Ectodermal cell (in vitro differentiated cells): ENCODE data around the gene BCOR.
A peak's percentile ranks its signal among the peaks of the same experiment; 100 is the strongest.

Experiments
- H3K27ac ChIP-seq: 2 replicates; pipeline ENCODE4 v1.7.0; 2013; ENCODE audit warnings: mild to moderate bottlenecking, low read depth, low read length; ENCODE audit not compliant: insufficient read depth, poor library complexity, severe bottlenecking
- H3K27me3 ChIP-seq: 2 replicates; pipeline ENCODE4 v1.7.0; 2013; ENCODE audit warnings: mild to moderate bottlenecking, low read length; ENCODE audit not compliant: insufficient read depth, control insufficient read depth, poor library complexity, severe bottlenecking
- H3K36me3 ChIP-seq: one replicate; pipeline ENCODE4 v1.7.0; 2013; ENCODE audit warnings: low read length; ENCODE audit not compliant: control insufficient read depth, insufficient read depth
- H3K4me1 ChIP-seq: one replicate; pipeline ENCODE4 v1.7.0; 2013; ENCODE audit warnings: low read length; ENCODE audit not compliant: control insufficient read depth, insufficient read depth
- H3K4me3 ChIP-seq: 2 replicates; pipeline ENCODE4 v1.7.0; 2013; ENCODE audit warnings: low read depth, low read length, control low read depth; ENCODE audit not compliant: insufficient read depth
- H3K9me3 ChIP-seq: 2 replicates; pipeline ENCODE4 v1.7.0; 2013; ENCODE audit warnings: mild to moderate bottlenecking, low read length, moderate library complexity; ENCODE audit not compliant: control insufficient read depth
- WGBS, 2 experiments: methylation state at CpG; one replicate each; pipeline ENCODE4 v1.1.7; 2013; ENCODE audit warnings: missing lambda C conversion rate in 2 of 2; 5-methylcytosine and 5-hydroxymethylcytosine counted together

BCOR gene

GRCh38 chrX:40011322-40012038 lies 86.3 kb downstream of the BCOR start:
- Histone ChIP-seq H3K27me3 (peaks cover 85% of the 10 kb centered on the region), H3K27ac (no peak overlapping the region), H3K4me3 (no peak overlapping the region), H3K4me1 (peaks cover 31% of the 10 kb centered on the region), H3K9me3 (no peaks in the 10 kb centered on the region), H3K36me3 (no peaks in the 10 kb centered on the region)
- WGBS, 2 experiments = 15 to 17% methylated on average over 24 of the region's 24 CpGs

DNA sequence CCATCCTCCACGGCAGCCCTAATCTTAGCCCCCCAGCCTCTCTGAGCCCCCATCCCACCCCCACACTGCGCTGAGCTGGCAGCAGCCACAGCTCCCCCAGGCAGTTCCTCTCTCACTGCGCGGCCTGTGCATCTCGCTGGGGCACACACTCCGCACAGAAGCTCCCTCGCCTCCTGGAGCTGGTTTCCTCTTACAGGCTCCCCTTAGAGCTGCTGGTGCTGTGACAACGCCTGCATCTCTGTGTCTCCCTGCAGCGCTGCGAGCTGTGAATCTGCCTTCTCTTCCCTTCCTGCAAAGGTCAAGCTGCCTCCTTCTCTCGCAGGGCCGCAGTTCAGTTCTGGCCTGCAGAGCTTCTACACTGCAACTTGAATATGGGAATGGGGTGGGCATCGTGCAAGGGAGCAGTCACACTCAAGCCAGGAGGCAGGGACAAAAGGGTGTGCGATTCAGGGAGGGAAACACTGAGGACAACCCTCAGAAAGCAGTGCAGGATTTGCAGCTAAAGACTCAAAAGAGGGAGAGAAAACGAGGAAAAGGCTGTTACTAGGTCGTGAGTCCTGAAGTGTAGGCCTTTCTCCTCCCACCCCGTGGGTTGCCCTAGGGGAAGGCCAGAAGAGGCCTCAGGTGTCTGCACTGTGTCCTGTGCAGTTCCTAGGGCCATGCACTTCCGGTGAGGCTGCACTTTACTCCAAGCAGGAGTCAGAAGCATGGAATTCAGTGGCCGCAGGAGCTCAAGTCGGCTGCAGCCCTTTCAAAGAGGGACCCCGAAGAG lies 87.0 kb downstream of the BCOR start:
- Histone ChIP-seq H3K4me3 (no peak overlapping the region), H3K9me3 (no peaks in the 10 kb centered on the region), H3K27ac (no peak overlapping the region), H3K27me3 (peaks cover 92% of the 10 kb centered on the region), H3K36me3 (no peaks in the 10 kb centered on the region), H3K4me1 (peaks cover 31% of the 10 kb centered on the region)
- 4 to 6% methylated on average over 20 to 21 of the region's 21 CpGs for WGBS, 2 experiments

DNA sequence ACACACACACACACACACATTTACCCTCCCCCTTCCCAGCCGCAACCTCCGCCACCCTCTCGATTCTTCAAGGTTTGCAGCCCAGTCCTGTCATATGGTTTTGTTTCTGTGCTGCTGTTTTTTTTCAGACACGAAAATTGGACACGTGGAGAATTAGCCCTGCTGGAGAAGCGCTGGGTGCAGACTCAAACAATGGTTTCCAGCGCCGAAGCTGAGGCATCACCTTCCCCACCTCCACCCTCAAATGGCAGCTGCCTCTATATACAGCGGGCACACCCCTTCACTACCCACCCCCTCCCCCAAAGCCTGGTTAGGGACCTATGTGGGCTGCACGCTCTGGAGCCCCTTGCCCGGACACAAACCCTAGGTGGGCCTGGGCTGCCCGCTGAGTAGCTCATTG lies 87.9 kb downstream of the BCOR start:
- Histone ChIP-seq H3K36me3 (no peaks in the 10 kb centered on the region), H3K27ac (no peak overlapping the region), H3K4me3 (peak overlapping the region; percentile 34), H3K4me1 (peaks cover 31% of the 10 kb centered on the region), H3K27me3 (peaks cover 94% of the 10 kb centered on the region), H3K9me3 (no peaks in the 10 kb centered on the region)
- 2 to 5% methylated on average over 12 of the region's 12 CpGs for WGBS, 2 experiments

DNA sequence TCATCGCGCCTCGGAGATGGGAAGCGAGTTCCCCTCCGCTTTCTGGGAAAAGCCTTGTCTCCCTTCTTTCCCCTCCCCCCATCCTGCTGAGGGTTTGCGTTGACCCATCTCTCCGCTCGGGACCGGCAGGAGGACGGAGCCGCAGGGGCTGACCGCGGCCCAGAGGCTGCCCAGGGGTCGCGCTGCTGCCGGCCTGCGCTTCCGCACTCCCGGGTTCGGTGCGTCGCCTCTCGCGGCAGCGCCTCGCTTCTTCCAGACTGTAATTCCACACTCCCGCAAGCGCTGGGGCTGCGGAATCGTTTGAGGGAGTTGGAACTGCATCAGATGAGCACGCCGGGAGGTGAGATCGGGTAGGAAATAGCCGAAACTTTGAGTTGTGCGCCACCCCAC lies 88.3 kb downstream of the BCOR start:
- WGBS, 2 experiments = 0% methylated on average over 33 to 35 of the region's 35 CpGs
- peaks cover 98% of the 10 kb centered on the region for H3K27me3 ChIP-seq

DNA sequence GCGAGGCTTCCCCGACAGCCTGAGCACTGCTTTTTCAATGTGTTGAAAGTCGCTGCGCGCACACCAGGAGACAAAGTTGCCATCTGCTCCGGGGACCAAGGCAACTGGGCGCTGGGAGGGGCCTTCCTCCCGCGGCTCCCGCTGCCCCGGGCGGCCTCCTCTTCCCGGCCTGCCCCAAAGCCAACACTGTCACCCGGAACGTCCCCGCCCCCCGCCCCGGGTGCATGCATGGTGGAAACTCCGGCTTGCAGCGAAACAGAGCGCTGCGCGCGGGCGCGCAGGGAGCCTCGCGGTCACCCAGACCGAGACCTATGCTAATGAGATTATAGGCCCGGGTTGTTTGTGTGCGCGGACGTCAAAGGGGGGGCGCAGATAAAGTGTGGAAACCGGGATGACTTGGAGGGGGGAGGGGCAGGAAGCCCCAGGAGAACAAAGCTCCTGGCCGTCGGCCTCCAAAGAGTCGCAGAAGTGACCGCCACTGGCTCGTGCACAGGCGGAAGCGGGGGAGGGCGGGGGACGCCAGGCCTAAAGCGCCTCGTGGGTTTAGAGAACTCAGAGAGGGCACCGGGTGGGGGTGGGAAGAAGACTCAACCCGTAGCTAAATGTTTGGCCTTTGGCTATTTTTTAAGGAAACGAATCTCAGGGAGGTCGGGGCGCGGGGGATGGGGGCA lies 88.8 kb downstream of the BCOR start:
- H3K27me3 ChIP-seq = peaks cover 100% of the 10 kb centered on the region
- WGBS, 2 experiments = 0% methylated on average over 50 to 52 of the region's 52 CpGs
- peak overlapping the region; percentile 34 for H3K4me3 ChIP-seq
- H3K9me3 ChIP-seq = no peaks in the 10 kb centered on the region
- H3K27ac ChIP-seq = no peak overlapping the region
- H3K4me1 ChIP-seq = peaks cover 31% of the 10 kb centered on the region
- H3K36me3 ChIP-seq = no peaks in the 10 kb centered on the region

More for the DNA sequence above, 88.3 kb downstream of the BCOR start:
- Histone ChIP-seq H3K27ac (no peak overlapping the region), H3K36me3 (no peaks in the 10 kb centered on the region), H3K9me3 (no peaks in the 10 kb centered on the region), H3K4me3 (peak overlapping the region; percentile 34), H3K4me1 (peaks cover 31% of the 10 kb centered on the region)

- Histone ChIP-seq H3K36me3 (no peaks in the 10 kb centered on the region), H3K4me1 (peaks cover 26% of the 10 kb centered on the region), H3K27ac (no peak overlapping the region), H3K9me3 (no peaks in the 10 kb centered on the region), H3K27me3 (peaks cover 96% of the 10 kb centered on the region), H3K4me3 (peak overlapping the region; percentile 34)
- WGBS, 2 experiments = 4 to 5% methylated on average over 47 of the region's 47 CpGs
These were observed 89.7 kb downstream of the BCOR start for GRCh38 chrX:40007756-40008705.

GRCh38 chrX:40007131-40007755 lies 90.5 kb downstream of the BCOR start:
- no peaks in the 10 kb centered on the region for H3K9me3 ChIP-seq
- H3K36me3 ChIP-seq = no peaks in the 10 kb centered on the region
- H3K27ac ChIP-seq = no peak overlapping the region
- H3K27me3 ChIP-seq = peaks cover 88% of the 10 kb centered on the region
- 1 to 2% methylated on average over 33 of the region's 33 CpGs for WGBS, 2 experiments
- peaks cover 21% of the 10 kb centered on the region for H3K4me1 ChIP-seq
- no peak overlapping the region for H3K4me3 ChIP-seq

GRCh38 chrX:40006106-40007017 lies 91.4 kb downstream of the BCOR start:
- WGBS, 2 experiments = 0 to 1% methylated on average over 63 of the region's 63 CpGs
- no peaks in the 10 kb centered on the region for H3K9me3 ChIP-seq
- peaks cover 80% of the 10 kb centered on the region for H3K27me3 ChIP-seq
- peaks cover 21% of the 10 kb centered on the region for H3K4me1 ChIP-seq
- H3K4me3 ChIP-seq = peak overlapping the region; percentile 20
- no peaks in the 10 kb centered on the region for H3K36me3 ChIP-seq
- H3K27ac ChIP-seq = no peak overlapping the region
